Measurements from ENCODE around the gene PTPN22. TPM values are rescaled to one million over a fixed set of nuclear protein-coding genes. Genes with fewer than 3 reads are reported as not detected.

The PTPN22 gene
- total RNA-seq, 2 experiments from 2014 or later = 54.0 to 56.0 TPM

GRCh38 chr1:113804421-113805255 is 66.9 kb downstream of the PTPN22 start:
- no peak for DNase-seq
- H3K36me3 Mint-ChIP-seq (ENCODE audit: low read depth) = peaks cover 24% of the 10 kb centered on the region
- no peaks in the 10 kb centered on the region for H3K27me3 Mint-ChIP-seq
- H3K9me3 Mint-ChIP-seq = no peaks in the 10 kb centered on the region
- H3K4me1 Mint-ChIP-seq (ENCODE audit: low read depth) = peaks cover 78% of the 10 kb centered on the region
- ChIA-PET POLR2A (interaction anchor here (0.6 to 1.6 kb wide), 5 partner anchors 33 to 415 kb away, joined by 3 to 5 read pairs (median 3); partner anchors contain the start of gene PHTF1), CTCF (interaction anchor here (1.2 kb wide), 1 partner anchor 20 kb away, joined by 3 read pairs; no protein-coding TSS in a partner anchor)
- no peak overlapping the region for H3K27ac Mint-ChIP-seq
- peak; percentile 58 for ATAC-seq
- no peak overlapping the region for H3K4me3 Mint-ChIP-seq
- TF ChIP-seq CTCF (IDR thresholded peaks at IDR 0.05) = no peak
- intact Hi-C loops (cut with micrococcal nuclease) = no loop called here

- Mint-ChIP-seq H3K4me3 (no peak overlapping the region), H3K36me3 (ENCODE audit: low read depth) (peaks cover 25% of the 10 kb centered on the region), H3K9me3 (no peaks in the 10 kb centered on the region), H3K4me1 (ENCODE audit: low read depth) (peaks cover 76% of the 10 kb centered on the region), H3K27me3 (no peaks in the 10 kb centered on the region), H3K27ac (peak overlapping the region; percentile 3)
- intact Hi-C loops (cut with micrococcal nuclease) = no loop called here
- TF ChIP-seq CTCF (IDR thresholded peaks at IDR 0.05) = no peak
- no peak for DNase-seq
- ChIA-PET POLR2A (no interaction called here), CTCF (interaction anchor here (1.2 kb wide), 1 partner anchor 730 kb away, joined by 4 read pairs; the partner anchor contains the start of gene LRIG2)
- peak; percentile 41 for ATAC-seq
These were observed 69.0 kb downstream of the PTPN22 start for GRCh38 chr1:113802367-113803007.

GRCh38 chr1:113800487-113800886 is 71.0 kb downstream of the PTPN22 start:
- Mint-ChIP-seq H3K36me3 (ENCODE audit: low read depth) (peaks cover 27% of the 10 kb centered on the region), H3K27ac (peak overlapping the region; percentile 42), H3K27me3 (no peaks in the 10 kb centered on the region), H3K4me1 (ENCODE audit: low read depth) (peaks cover 76% of the 10 kb centered on the region), H3K4me3 (no peak overlapping the region), H3K9me3 (no peaks in the 10 kb centered on the region)
- POLR2A ChIA-PET = interaction anchor here (0.7 to 1.8 kb wide), 2 partner anchors 17 to 164 kb away, joined by 3 to 7 read pairs; no protein-coding TSS in a partner anchor
- DNase-seq (no peak), ATAC-seq (no peak)
- TF ChIP-seq CTCF (IDR thresholded peaks at IDR 0.05) = no peak
- CTCF ChIA-PET = interaction anchor here (1.3 kb wide), 1 partner anchor 11 kb away, joined by 3 read pairs; no protein-coding TSS in a partner anchor
- intact Hi-C loops (cut with micrococcal nuclease) = no loop called here

- ChIA-PET POLR2A (no interaction called here), CTCF (no interaction called here)
- intact Hi-C loops (cut with micrococcal nuclease) = no loop called here
- DNase-seq = no peak
- peak overlapping the region; percentile 53 for H3K27ac Mint-ChIP-seq
- peaks cover 72% of the 10 kb centered on the region for H3K4me1 Mint-ChIP-seq (ENCODE audit: low read depth)
- peaks cover 42% of the 10 kb centered on the region for H3K36me3 Mint-ChIP-seq (ENCODE audit: low read depth)
- no peak for TF ChIP-seq CTCF (IDR thresholded peaks at IDR 0.05)
- no peaks in the 10 kb centered on the region for H3K9me3 Mint-ChIP-seq
- no peaks in the 10 kb centered on the region for H3K27me3 Mint-ChIP-seq
- no peak overlapping the region for H3K4me3 Mint-ChIP-seq
- no peak for ATAC-seq
These were observed 74.0 kb downstream of the PTPN22 start for GRCh38 chr1:113797472-113797871.
